Stimulated activated CD4-positive, alpha-beta T cell treated with anti-CD3 and anti-CD28 coated beads, TNF-alpha, amount 100 ng/mL, for 1 hour (primary cell): ENCODE measurements around the gene YY1.

Source experiments
- DNase-seq, 3 donors: peaks; one replicate each; pipeline ENCODE4 v3.0.0-alpha.2; 2020; ENCODE audit warnings: low read depth in 3 of 3, low spot score in 1 of 3

YY1 gene

GRCh38 chr14:100330388-100330931 is 91.5 kb downstream of the YY1 start:
- no peak for DNase-seq

DNA sequence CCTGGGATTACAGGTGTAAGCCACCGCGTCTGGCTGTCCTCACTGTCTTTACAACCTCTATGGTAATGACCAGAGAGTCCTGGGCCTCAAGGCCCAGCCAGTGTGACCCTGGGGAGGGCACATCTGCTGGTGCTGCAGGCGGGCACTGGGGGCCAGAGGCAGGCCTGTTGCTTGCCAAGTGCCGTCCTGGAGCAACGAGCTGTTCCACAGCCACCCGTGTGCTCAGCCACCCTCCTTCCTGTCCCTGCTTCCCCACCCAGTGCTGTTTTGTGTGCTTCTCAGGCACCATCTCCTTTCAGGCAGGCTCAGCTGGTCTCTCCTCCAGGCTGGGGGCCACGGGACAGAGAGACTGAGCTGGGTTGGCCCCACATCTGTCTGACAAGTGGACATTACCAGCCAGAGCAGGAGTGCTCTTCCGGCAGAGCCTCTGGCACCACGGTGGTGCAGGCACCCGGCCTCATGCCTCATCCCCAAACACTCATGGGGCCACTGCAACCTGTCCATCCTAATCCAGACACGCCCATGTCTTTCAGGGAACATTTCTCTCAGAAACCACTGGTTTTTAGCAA is 93.2 kb downstream of the YY1 start:
- DNase-seq: no peak
